Uterus (tissue), 2 donors: ENCODE measurements around the gene INTS15.

Experiments used
- CTCF ChIP-seq, 4 experiments: fragments of 200-600 bp in 2 of 4; fragments of 450-650 bp in 2 of 4; sonication (generic) in 2 of 4; IDR thresholded peaks; one replicate each; pipeline ENCODE4 v1.5.1; 2016 to 2019; ENCODE audit warnings: antibody characterized with exemption in 4 of 4, mild to moderate bottlenecking in 2 of 4, moderate library complexity in 1 of 4
- POLR2A ChIP-seq, 2 donors: fragments of 450-650 bp; IDR thresholded peaks; one replicate each; pipeline ENCODE4 v1.6.1; 2016; ENCODE audit warnings: antibody characterized with exemption in 2 of 2, mild to moderate bottlenecking in 1 of 2, moderate library complexity in 1 of 2

DNA sequence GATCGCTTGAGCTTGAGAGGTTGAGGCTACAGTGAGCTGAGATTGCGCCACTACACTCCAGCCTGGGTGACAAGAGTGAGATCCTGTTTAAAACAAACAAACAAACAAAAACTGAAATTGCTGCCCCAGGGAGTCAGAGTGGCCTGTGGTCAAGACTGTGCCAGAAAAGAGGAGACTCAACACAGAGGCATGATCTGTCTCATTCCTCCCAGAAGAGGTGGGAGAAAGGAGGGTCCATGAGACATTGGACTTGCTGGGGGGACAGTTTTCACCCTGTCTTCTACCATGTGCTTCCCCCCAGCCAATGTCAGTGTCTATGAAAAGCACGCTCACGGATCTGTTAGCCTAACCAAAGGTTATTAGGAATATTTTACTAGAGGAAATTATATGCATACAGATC, 28.8 kb downstream of the INTS15 start:
- no peak for TF ChIP-seq CTCF (IDR thresholded peaks at IDR 0.05)
- no peak for TF ChIP-seq POLR2A (IDR thresholded peaks at IDR 0.05)
